ENCODE measurements around the gene TEF.

The TEF gene

GRCh38 chr22:41406410-41406809 lies 24.7 kb downstream of the TEF start:
- no peak for TF ChIP-seq RAD21 (IDR thresholded peaks at IDR 0.05; ENCODE audit: low read depth)
- TF ChIP-seq EGR1 (IDR thresholded peaks at IDR 0.05), result no peak
- no peak for TF ChIP-seq USF1 (IDR thresholded peaks at IDR 0.05)
- TF ChIP-seq TAF1 (IDR thresholded peaks at IDR 0.05; ENCODE audit: low read depth), result no peak
- TF ChIP-seq YY1 (IDR thresholded peaks at IDR 0.05; ENCODE audit: low read depth), result no peak
- TF ChIP-seq TCF12 (IDR thresholded peaks at IDR 0.05; ENCODE audit: low read depth), result no peak
- no peak for TF ChIP-seq REST (IDR thresholded peaks at IDR 0.05; ENCODE audit: low read depth)
- no peak for TF ChIP-seq FOXM1 (IDR thresholded peaks at IDR 0.05; ENCODE audit: borderline replicate concordance, low read depth)
- TF ChIP-seq CEBPB (IDR thresholded peaks at IDR 0.05), result no peak
- no peak for TF ChIP-seq NFIC (IDR thresholded peaks at IDR 0.05)
- no peak for TF ChIP-seq TEAD4 (IDR thresholded peaks at IDR 0.05)
- TF ChIP-seq MAX (IDR thresholded peaks at IDR 0.05), result no peak
- TF ChIP-seq EP300 (IDR thresholded peaks at IDR 0.05; ENCODE audit: borderline replicate concordance), result no peak
- no peak for TF ChIP-seq CREB1 (IDR thresholded peaks at IDR 0.05; ENCODE audit: low read depth)
- no peak for TF ChIP-seq ZBTB7A (IDR thresholded peaks at IDR 0.05; ENCODE audit: low read depth)

- TF ChIP-seq ZBTB7A (IDR thresholded peaks at IDR 0.05; ENCODE audit: low read depth) (no peak), EGR1 (IDR thresholded peaks at IDR 0.05) (no peak), TCF12 (IDR thresholded peaks at IDR 0.05; ENCODE audit: low read depth) (no peak), NFIC (IDR thresholded peaks at IDR 0.05) (no peak), REST (IDR thresholded peaks at IDR 0.05; ENCODE audit: low read depth) (no peak), TAF1 (IDR thresholded peaks at IDR 0.05; ENCODE audit: low read depth) (no peak), FOXM1 (IDR thresholded peaks at IDR 0.05; ENCODE audit: borderline replicate concordance, low read depth) (no peak), CREB1 (IDR thresholded peaks at IDR 0.05; ENCODE audit: low read depth) (no peak), RAD21 (IDR thresholded peaks at IDR 0.05; ENCODE audit: low read depth) (no peak), CEBPB (IDR thresholded peaks at IDR 0.05) (no peak), USF1 (IDR thresholded peaks at IDR 0.05) (no peak), YY1 (IDR thresholded peaks at IDR 0.05; ENCODE audit: low read depth) (no peak)
Measured at GRCh38 chr22:41407433-41407832, 25.7 kb downstream of the TEF start.

DNA sequence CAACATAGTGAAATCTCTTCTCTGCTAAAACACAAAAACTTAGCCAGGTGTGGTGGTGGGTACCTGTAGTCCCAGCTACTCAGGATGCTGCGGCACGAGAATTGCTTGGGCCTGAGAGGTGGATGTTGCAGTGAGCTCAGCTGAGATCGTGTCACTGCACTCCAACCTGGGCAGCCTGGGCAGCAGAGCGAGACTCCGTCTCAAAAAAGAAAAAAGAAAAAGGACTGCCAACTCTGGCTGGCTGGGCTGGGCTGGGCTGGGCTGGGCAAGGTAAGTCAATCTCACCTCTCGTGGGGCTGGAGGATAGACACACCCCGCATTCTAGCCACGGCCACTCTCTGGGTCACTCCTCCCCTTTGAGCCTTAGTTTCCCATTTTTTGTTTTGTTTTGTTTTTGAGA lies 26.9 kb downstream of the TEF start:
- TF ChIP-seq CREB1 (IDR thresholded peaks at IDR 0.05; ENCODE audit: low read depth) (no peak), TEAD4 (IDR thresholded peaks at IDR 0.05) (no peak), YY1 (IDR thresholded peaks at IDR 0.05; ENCODE audit: low read depth) (no peak), NFIC (IDR thresholded peaks at IDR 0.05) (no peak), RAD21 (IDR thresholded peaks at IDR 0.05; ENCODE audit: low read depth) (no peak), CEBPB (IDR thresholded peaks at IDR 0.05) (no peak), REST (IDR thresholded peaks at IDR 0.05; ENCODE audit: low read depth) (no peak), FOXM1 (IDR thresholded peaks at IDR 0.05; ENCODE audit: borderline replicate concordance, low read depth) (no peak), USF1 (IDR thresholded peaks at IDR 0.05) (no peak), ZBTB7A (IDR thresholded peaks at IDR 0.05; ENCODE audit: low read depth) (no peak), TAF1 (IDR thresholded peaks at IDR 0.05; ENCODE audit: low read depth) (no peak), EGR1 (IDR thresholded peaks at IDR 0.05) (no peak), EP300 (IDR thresholded peaks at IDR 0.05; ENCODE audit: borderline replicate concordance) (no peak), TCF12 (IDR thresholded peaks at IDR 0.05; ENCODE audit: low read depth) (no peak), MAX (IDR thresholded peaks at IDR 0.05) (no peak)

- TF ChIP-seq CREB1 (IDR thresholded peaks at IDR 0.05; ENCODE audit: low read depth) (no peak), FOXM1 (IDR thresholded peaks at IDR 0.05; ENCODE audit: borderline replicate concordance, low read depth) (no peak), YY1 (IDR thresholded peaks at IDR 0.05; ENCODE audit: low read depth) (no peak)
Measured at GRCh38 chr22:41410311-41410751, 28.6 kb downstream of the TEF start.

Measured in Ishikawa (cell line).